ACC112 (cell line): ENCODE data around the gene LPP.
A peak's percentile ranks its signal among the peaks of the same experiment; 100 is the strongest.
"Not testable (repeated sequence)": the region's sequence is repeated elsewhere in the genome, so short reads cannot be mapped to it uniquely, and the experiment has no call there.

Experiments used
- H2AFZ ChIP-seq: fragments of 200-600 bp; sonication (generic); one replicate; pipeline ENCODE4 v1.6.0; 2017; ENCODE audit warnings: antibody characterized with exemption, low read length; ENCODE audit not compliant: unreplicated experiment
- H3K27ac ChIP-seq: fragments of 200-600 bp; sonication (generic); 2 replicates; pipeline ENCODE4 v1.5.1; 2014; ENCODE audit warnings: low read depth, mild to moderate bottlenecking, antibody characterized with exemption, low read length, moderate library complexity
- H3K27me3 ChIP-seq: fragments of 200-600 bp; sonication (generic); 2 replicates; pipeline ENCODE4 v1.6.1; 2014; ENCODE audit warnings: mild to moderate bottlenecking, antibody characterized with exemption, low read length, moderate library complexity, mixed read lengths; ENCODE audit not compliant: insufficient read depth
- H3K36me3 ChIP-seq: fragments of 200-600 bp; sonication (generic); 2 replicates; pipeline ENCODE4 v1.6.1; 2016; ENCODE audit warnings: mild to moderate bottlenecking, antibody characterized with exemption, low read length, moderate library complexity, mixed read lengths; ENCODE audit not compliant: insufficient read depth
- H3K4me1 ChIP-seq: fragments of 200-600 bp; sonication (generic); one replicate; pipeline ENCODE4 v1.6.1; 2016; ENCODE audit warnings: low read length, mixed read lengths; ENCODE audit not compliant: insufficient read depth, unreplicated experiment, control insufficient read depth
- H3K4me3 ChIP-seq: fragments of 200-600 bp; sonication (generic); 2 replicates; pipeline ENCODE4 v1.5.1; 2014; ENCODE audit warnings: mild to moderate bottlenecking, low read depth, low read length
- H3K79me2 ChIP-seq: fragments of 200-600 bp; sonication (generic); one replicate; pipeline ENCODE4 v1.6.0; 2016; ENCODE audit warnings: low read length; ENCODE audit not compliant: control insufficient read depth, unreplicated experiment, insufficient read depth

Gene LPP

GRCh38 chr3:188702028-188702427 lies 548.1 kb downstream of the LPP start:
- not testable (repeated sequence) for H3K79me2 ChIP-seq, H3K27ac ChIP-seq, H3K36me3 ChIP-seq, H3K4me3 ChIP-seq, H2AFZ ChIP-seq, H3K27me3 ChIP-seq
- H3K4me1 ChIP-seq = peaks cover 12% of the 10 kb centered on the region

- no peak overlapping the region for H3K4me3 ChIP-seq
- H3K79me2 ChIP-seq = no peaks in the 10 kb centered on the region
- H3K27me3 ChIP-seq = no peaks in the 10 kb centered on the region
- peaks cover 16% of the 10 kb centered on the region for H3K4me1 ChIP-seq
- H3K27ac ChIP-seq = 0 out of 2 replicates have a peak overlapping the region, but pooled peaks have one; percentile 17
- no peak overlapping the region for H2AFZ ChIP-seq
- no peaks in the 10 kb centered on the region for H3K36me3 ChIP-seq
Observed at GRCh38 chr3:188706176-188706575, 552.2 kb downstream of the LPP start.

- H3K36me3 ChIP-seq = no peaks in the 10 kb centered on the region
- H3K4me3 ChIP-seq = no peak overlapping the region
- H2AFZ ChIP-seq = no peak overlapping the region
- H3K27ac ChIP-seq = 0 out of 2 replicates have a peak overlapping the region, but pooled peaks have one; percentile 17
- H3K4me1 ChIP-seq = peaks cover 16% of the 10 kb centered on the region
- H3K79me2 ChIP-seq = no peaks in the 10 kb centered on the region
- H3K27me3 ChIP-seq = no peaks in the 10 kb centered on the region
Observed at GRCh38 chr3:188706599-188706998, 552.6 kb downstream of the LPP start.

- H3K27me3 ChIP-seq = no peaks in the 10 kb centered on the region
- no peaks in the 10 kb centered on the region for H3K36me3 ChIP-seq
- H3K4me3 ChIP-seq = no peak overlapping the region
- H3K27ac ChIP-seq = no peak overlapping the region
- H3K79me2 ChIP-seq = no peaks in the 10 kb centered on the region
- H2AFZ ChIP-seq = no peak overlapping the region
- peaks cover 23% of the 10 kb centered on the region for H3K4me1 ChIP-seq
Observed at GRCh38 chr3:188707381-188708288, 553.7 kb downstream of the LPP start.

- H2AFZ ChIP-seq = no peak overlapping the region
- H3K4me1 ChIP-seq = peaks cover 11% of the 10 kb centered on the region
- 0 out of 2 replicates have a peak, but pooled peaks cover 3% of the 10 kb centered on the region for H3K36me3 ChIP-seq
- no peaks in the 10 kb centered on the region for H3K79me2 ChIP-seq
- no peak overlapping the region for H3K4me3 ChIP-seq
- H3K27me3 ChIP-seq = no peaks in the 10 kb centered on the region
- no peak overlapping the region for H3K27ac ChIP-seq
Observed at GRCh38 chr3:188711881-188712247, 557.9 kb downstream of the LPP start.

GRCh38 chr3:188712248-188712924 lies 558.4 kb downstream of the LPP start:
- Histone ChIP-seq H3K4me1 (peaks cover 11% of the 10 kb centered on the region), H3K27ac (no peak overlapping the region)

GRCh38 chr3:188712991-188713390 lies 559.0 kb downstream of the LPP start:
- no peak overlapping the region for H2AFZ ChIP-seq
- no peak overlapping the region for H3K27ac ChIP-seq
- no peaks in the 10 kb centered on the region for H3K27me3 ChIP-seq
- 0 out of 2 replicates have a peak, but pooled peaks cover 3% of the 10 kb centered on the region for H3K36me3 ChIP-seq
- H3K4me3 ChIP-seq = no peak overlapping the region
- peaks cover 8% of the 10 kb centered on the region for H3K4me1 ChIP-seq
- H3K79me2 ChIP-seq = no peaks in the 10 kb centered on the region

More at GRCh38 chr3:188712248-188712924, 558.4 kb downstream of the LPP start:
- Histone ChIP-seq H3K27me3 (no peaks in the 10 kb centered on the region), H3K36me3 (0 out of 2 replicates have a peak, but pooled peaks cover 3% of the 10 kb centered on the region), H2AFZ (no peak overlapping the region), H3K4me3 (no peak overlapping the region), H3K79me2 (no peaks in the 10 kb centered on the region)

- Histone ChIP-seq H3K36me3 (no peaks in the 10 kb centered on the region), H3K27ac (no peak overlapping the region), H3K79me2 (no peaks in the 10 kb centered on the region), H2AFZ (no peak overlapping the region), H3K4me3 (no peak overlapping the region), H3K27me3 (no peaks in the 10 kb centered on the region), H3K4me1 (peaks cover 15% of the 10 kb centered on the region)
Observed at GRCh38 chr3:188719545-188719944, 565.6 kb downstream of the LPP start.

GRCh38 chr3:188720215-188720614 lies 566.3 kb downstream of the LPP start:
- Histone ChIP-seq H3K27ac (peak overlapping the region; percentile 15; the same call in 1 of the 2 replicates), H3K4me3 (no peak overlapping the region), H3K4me1 (peaks cover 15% of the 10 kb centered on the region), H3K27me3 (no peaks in the 10 kb centered on the region), H3K36me3 (no peaks in the 10 kb centered on the region), H2AFZ (no peak overlapping the region), H3K79me2 (no peaks in the 10 kb centered on the region)

- Histone ChIP-seq H3K4me3 (no peak overlapping the region), H3K36me3 (no peaks in the 10 kb centered on the region), H3K4me1 (peaks cover 15% of the 10 kb centered on the region), H3K27me3 (no peaks in the 10 kb centered on the region), H3K79me2 (no peaks in the 10 kb centered on the region), H2AFZ (no peak overlapping the region), H3K27ac (peak overlapping the region; percentile 15; the same call in 1 of the 2 replicates)
Observed at GRCh38 chr3:188720636-188721035, 566.7 kb downstream of the LPP start.
